H9 (cell line): ENCODE data around the gene SPSB2. TPM values are rescaled to one million over a fixed set of nuclear protein-coding genes. Genes with fewer than 3 reads are reported as not detected.
"Not testable (repeated sequence)": the region's sequence is repeated elsewhere in the genome, so short reads cannot be mapped to it uniquely, and the experiment has no call there.

ENCODE experiments used
- DNase-seq: peaks from one replicate; pipeline ENCODE4 v3.0.0-alpha.2; 2017
- H2AFZ ChIP-seq: one replicate; pipeline ENCODE4 v1.6.1; 2013; ENCODE audit warnings: mild to moderate bottlenecking, low read length, control low read depth, moderate library complexity
- H2AK5ac ChIP-seq: 2 replicates; pipeline ENCODE4 v1.6.1; 2013; ENCODE audit warnings: low read length, control low read depth, mixed read lengths; ENCODE audit not compliant: insufficient read length
- H2BK120ac ChIP-seq: one replicate; pipeline ENCODE4 v1.6.1; 2013; ENCODE audit warnings: low read depth, mild to moderate bottlenecking, low read length, control low read depth, inconsistent platforms; ENCODE audit not compliant: poor library complexity, severe bottlenecking
- H2BK12ac ChIP-seq: 2 replicates; pipeline ENCODE4 v1.6.1; 2013; ENCODE audit warnings: low read length, control low read depth, mixed read lengths, low read depth; ENCODE audit not compliant: insufficient read length
- H2BK15ac ChIP-seq: 2 replicates; pipeline ENCODE4 v1.6.1; 2013; ENCODE audit warnings: low read depth, low read length, control low read depth
- H2BK20ac ChIP-seq: one replicate; pipeline ENCODE4 v1.6.1; 2013; ENCODE audit warnings: low read depth, mild to moderate bottlenecking, low read length, control low read depth, inconsistent platforms; ENCODE audit not compliant: poor library complexity, severe bottlenecking
- H2BK5ac ChIP-seq: 2 replicates; pipeline ENCODE4 v1.6.1; 2013; ENCODE audit warnings: low read length, control low read depth, mixed read lengths; ENCODE audit not compliant: insufficient read length
- H3K14ac ChIP-seq: 2 replicates; pipeline ENCODE4 v1.6.1; 2013; ENCODE audit warnings: low read length, control low read depth; ENCODE audit not compliant: insufficient read depth
- H3K18ac ChIP-seq: 2 replicates; pipeline ENCODE4 v1.6.1; 2013; ENCODE audit warnings: low read depth, mild to moderate bottlenecking, mixed read lengths, low read length, control low read depth; ENCODE audit not compliant: insufficient read length
- H3K23ac ChIP-seq: 2 replicates; pipeline ENCODE4 v1.6.1; 2013; ENCODE audit warnings: low read length, control low read depth, mixed read lengths, low read depth; ENCODE audit not compliant: insufficient read length
- H3K23me2 ChIP-seq: 2 replicates; pipeline ENCODE4 v1.6.1; 2013; ENCODE audit warnings: low read depth, mild to moderate bottlenecking, mixed read lengths, low read length, control low read depth; ENCODE audit not compliant: insufficient read length, poor library complexity, severe bottlenecking
- H3K27ac ChIP-seq: 2 replicates; pipeline ENCODE4 v1.5.1; 2013; ENCODE audit warnings: low read length, control low read depth, mixed read lengths, low read depth; ENCODE audit not compliant: insufficient read length
- H3K27me3 ChIP-seq: 2 replicates; pipeline ENCODE4 v1.6.1; 2013; ENCODE audit warnings: low read length, control low read depth, inconsistent platforms; ENCODE audit not compliant: insufficient read depth
- H3K4ac ChIP-seq: 2 replicates; pipeline ENCODE4 v1.6.1; 2013; ENCODE audit warnings: low read depth, mild to moderate bottlenecking, control low read depth, inconsistent platforms, low read length, moderate library complexity
- H3K4me1 ChIP-seq: 2 replicates; pipeline ENCODE4 v1.6.1; 2013; ENCODE audit warnings: low read length, control low read depth, inconsistent platforms; ENCODE audit not compliant: insufficient read depth
- H3K4me2 ChIP-seq: 2 replicates; pipeline ENCODE4 v1.6.1; 2013; ENCODE audit warnings: low read length, control low read depth, mixed read lengths; ENCODE audit not compliant: insufficient read length, insufficient read depth
- H3K56ac ChIP-seq: 2 replicates; pipeline ENCODE4 v1.6.1; 2013; ENCODE audit warnings: low read depth, mild to moderate bottlenecking, mixed read lengths, low read length, control low read depth; ENCODE audit not compliant: insufficient read length
- H3K79me1 ChIP-seq: 2 replicates; pipeline ENCODE4 v1.6.1; 2013; ENCODE audit warnings: low read depth, mild to moderate bottlenecking, moderate library complexity, low read length, control low read depth, inconsistent platforms; ENCODE audit not compliant: insufficient read depth, poor library complexity, severe bottlenecking
- H3K79me2 ChIP-seq: 2 replicates; pipeline ENCODE4 v1.6.1; 2013; ENCODE audit warnings: low read length, control low read depth, inconsistent platforms; ENCODE audit not compliant: insufficient read depth
- H3K9ac ChIP-seq: 2 replicates; pipeline ENCODE4 v1.6.1; 2013; ENCODE audit warnings: low read length, control low read depth, mixed read lengths; ENCODE audit not compliant: insufficient read length; ENCODE audit errors: extremely low read depth
- H3K9me3 ChIP-seq: one replicate; pipeline ENCODE4 v1.6.1; 2013; ENCODE audit warnings: low read depth, low read length, inconsistent platforms; ENCODE audit not compliant: control insufficient read depth
- H3T11ph ChIP-seq: one replicate; pipeline ENCODE4 v1.6.1; 2013; ENCODE audit warnings: mild to moderate bottlenecking, low read length, control low read depth, inconsistent platforms
- H4K20me1 ChIP-seq: one replicate; pipeline ENCODE4 v1.6.1; 2013; ENCODE audit not compliant: control insufficient read depth, insufficient read length, insufficient read depth
- H4K5ac ChIP-seq: 2 replicates; pipeline ENCODE4 v1.6.1; 2013; ENCODE audit warnings: low read depth, mild to moderate bottlenecking, mixed read lengths, low read length, control low read depth; ENCODE audit not compliant: insufficient read length
- H4K8ac ChIP-seq: replicated peaks from 2 replicates; pipeline ENCODE4 v1.6.1; 2013; ENCODE audit warnings: low read length, control low read depth, mixed read lengths, low read depth; ENCODE audit not compliant: insufficient read length
- H4K91ac ChIP-seq: 2 replicates; pipeline ENCODE4 v1.6.1; 2013; ENCODE audit warnings: low read depth, mild to moderate bottlenecking, moderate library complexity, mixed read lengths, low read length, control low read depth; ENCODE audit not compliant: insufficient read length
- H3K27ac Mint-ChIP-seq, 3 experiments: 2 replicates in 2 of 3; 3 replicates in 1 of 3; pipeline ENCODE4 v1.8.0; 2020 to 2021; ENCODE audit warnings: mixed read lengths in 3 of 3, mild to moderate bottlenecking in 1 of 3, moderate library complexity in 1 of 3
- H3K27me3 Mint-ChIP-seq: 2 replicates; pipeline ENCODE4 v1.8.0; 2021; ENCODE audit warnings: low read depth, mild to moderate bottlenecking, moderate library complexity, mixed read lengths
- H3K36me3 Mint-ChIP-seq, 3 experiments: 2 replicates in 2 of 3; 3 replicates in 1 of 3; pipeline ENCODE4 v1.8.0; 2020 to 2021; ENCODE audit warnings: low read depth in 3 of 3, mixed read lengths in 3 of 3; ENCODE audit not compliant: insufficient read depth in 1 of 3
- H3K4me1 Mint-ChIP-seq, 2 experiments: 2 replicates each; pipeline ENCODE4 v1.8.0; 2020; ENCODE audit warnings: mixed read lengths in 2 of 2
- H3K4me3 Mint-ChIP-seq, 2 experiments: 2 replicates in 1 of 2; 3 replicates in 1 of 2; pipeline ENCODE4 v1.8.0; 2020 to 2021; ENCODE audit warnings: mild to moderate bottlenecking in 2 of 2, mixed read lengths in 2 of 2, moderate library complexity in 1 of 2
- H3K9me3 Mint-ChIP-seq, 2 experiments: 2 replicates in 1 of 2; 3 replicates in 1 of 2; pipeline ENCODE4 v1.8.0; 2020; ENCODE audit warnings: mild to moderate bottlenecking in 2 of 2, mixed read lengths in 2 of 2, moderate library complexity in 1 of 2
- WGBS: extraction: QIAGEN DNeasy Blood & Tissue Kit; methylation state at CpG from one replicate; pipeline ENCODE4 v1.1.7; 2013; ENCODE audit warnings: missing lambda C conversion rate, low lambda C conversion rate, mixed read lengths; ENCODE audit not compliant: insufficient read length; ENCODE audit errors: extremely low coverage; 5-methylcytosine and 5-hydroxymethylcytosine counted together
- total RNA-seq: library from RNA; stranded (reverse); gene quantifications from 2 replicates; pipeline ENCODE4 v1.2.1, GENCODE V29; 2021
- TF ChIP-seq, protein P1 (sequence below): fragments of 200-600 bp; sonication (generic); conservative IDR thresholded peaks from 3 replicates; pipeline ENCODE4 v1.8.0; 2021; ENCODE audit warnings: antibody characterized with exemption, mild to moderate bottlenecking

The SPSB2 gene
- total RNA-seq, 1 experiment from 2014 or later = 13.7 TPM

GRCh38 chr12:6890789-6891645, 17.9 kb upstream of the SPSB2 start:
- Histone ChIP-seq H3K23me2 (peaks cover 6% of the 10 kb centered on the region), H4K5ac (no peak overlapping the region), H3K14ac (peak overlapping the region; percentile 92), H3K18ac (peak overlapping the region; percentile 94), H2BK120ac (no peak overlapping the region), H3K23ac (no peak overlapping the region), H2BK20ac (no peak overlapping the region), H3T11ph (no peak overlapping the region), H2BK5ac (peak overlapping the region; percentile 1), H3K79me2 (no peaks in the 10 kb centered on the region), H3K56ac (no peak overlapping the region), H4K8ac (no peak overlapping the region), H2AFZ (no peak overlapping the region), H3K9ac (peak overlapping the region; percentile 77), H4K20me1 (no peaks in the 10 kb centered on the region), H2BK15ac (no peak overlapping the region), H3K4me2 (peak overlapping the region; percentile 67), H4K91ac (no peak overlapping the region), H3K9me3 (no peaks in the 10 kb centered on the region), H3K27ac (peak overlapping the region; percentile 84), H3K4ac (no peak overlapping the region; the same call in 1 of the 2 replicates), H2BK12ac (peak overlapping the region; percentile 51), H2AK5ac (no peak overlapping the region), H3K79me1 (no peaks in the 10 kb centered on the region), H3K27me3 (no peaks in the 10 kb centered on the region), H3K4me1 (peaks cover 3% of the 10 kb centered on the region; the same call in 1 of the 2 replicates)
- Mint-ChIP-seq H3K27me3 (no peaks in the 10 kb centered on the region), H3K9me3 (peaks cover 0 to 3% of the 10 kb centered on the region in 2 experiments; a peak in 2 of 5 replicates), H3K4me3 (peak overlapping the region; percentile 57 to 79), H3K27ac (peak overlapping the region; percentile 96 to 99 (median 98)), H3K4me1 (peaks cover 22 to 34% of the 10 kb centered on the region in 2 experiments), H3K36me3 (peaks cover 0 to 12% (median 12%) of the 10 kb centered on the region in 3 experiments; a peak in 5 of 7 replicates)
- no CpG with 5 or more reads among the region's 68 CpGs for WGBS
- TF ChIP-seq, protein P1, sequence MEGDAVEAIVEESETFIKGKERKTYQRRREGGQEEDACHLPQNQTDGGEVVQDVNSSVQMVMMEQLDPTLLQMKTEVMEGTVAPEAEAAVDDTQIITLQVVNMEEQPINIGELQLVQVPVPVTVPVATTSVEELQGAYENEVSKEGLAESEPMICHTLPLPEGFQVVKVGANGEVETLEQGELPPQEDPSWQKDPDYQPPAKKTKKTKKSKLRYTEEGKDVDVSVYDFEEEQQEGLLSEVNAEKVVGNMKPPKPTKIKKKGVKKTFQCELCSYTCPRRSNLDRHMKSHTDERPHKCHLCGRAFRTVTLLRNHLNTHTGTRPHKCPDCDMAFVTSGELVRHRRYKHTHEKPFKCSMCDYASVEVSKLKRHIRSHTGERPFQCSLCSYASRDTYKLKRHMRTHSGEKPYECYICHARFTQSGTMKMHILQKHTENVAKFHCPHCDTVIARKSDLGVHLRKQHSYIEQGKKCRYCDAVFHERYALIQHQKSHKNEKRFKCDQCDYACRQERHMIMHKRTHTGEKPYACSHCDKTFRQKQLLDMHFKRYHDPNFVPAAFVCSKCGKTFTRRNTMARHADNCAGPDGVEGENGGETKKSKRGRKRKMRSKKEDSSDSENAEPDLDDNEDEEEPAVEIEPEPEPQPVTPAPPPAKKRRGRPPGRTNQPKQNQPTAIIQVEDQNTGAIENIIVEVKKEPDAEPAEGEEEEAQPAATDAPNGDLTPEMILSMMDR = peak; percentile 95
- peak; percentile 99 for DNase-seq

DNA sequence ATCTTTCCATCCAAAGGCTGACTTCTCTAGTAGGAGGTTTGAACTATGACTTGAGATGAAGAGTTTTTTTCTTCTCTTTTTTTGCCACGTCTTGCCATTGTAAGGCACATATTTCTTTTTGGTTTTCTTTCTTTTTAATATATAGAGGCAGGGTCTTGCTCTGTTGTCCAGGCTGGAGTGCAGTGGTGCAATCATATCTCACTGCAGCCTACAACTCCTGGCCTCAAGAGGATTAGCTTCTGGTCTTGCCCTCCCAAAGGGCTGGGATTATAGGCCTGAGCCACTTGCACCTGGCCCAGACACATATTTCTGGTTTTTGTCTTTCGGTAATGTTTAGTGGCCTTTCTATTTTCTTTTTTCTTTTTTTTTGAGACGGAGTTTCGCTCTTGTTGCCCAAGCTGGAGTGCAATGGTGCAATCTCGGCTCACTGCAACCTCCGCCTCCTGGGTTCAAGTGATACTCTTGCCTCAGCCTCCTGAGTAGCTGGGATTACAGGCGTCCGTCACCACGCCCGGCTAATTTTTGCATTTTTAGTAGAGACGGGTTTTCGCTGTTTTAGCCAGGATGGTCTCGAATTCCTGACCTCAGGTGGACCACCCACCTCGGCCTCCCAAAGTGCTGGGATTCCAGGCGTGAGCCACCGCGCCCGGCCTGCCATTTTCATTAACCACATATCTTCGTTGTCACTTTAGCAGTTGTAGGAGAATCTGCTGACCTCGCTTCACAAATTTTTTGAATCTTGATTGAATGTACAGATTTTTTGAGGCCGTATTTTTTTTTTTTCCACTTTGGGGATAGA, 16.9 kb upstream of the SPSB2 start:
- not testable (repeated sequence) for H3K79me2 ChIP-seq, H2BK12ac ChIP-seq, H4K5ac ChIP-seq, H4K8ac ChIP-seq, H3K79me1 ChIP-seq, H2AFZ ChIP-seq, H3K9ac ChIP-seq, H3K4me1 ChIP-seq, H4K91ac ChIP-seq, H2BK20ac ChIP-seq, H3K9me3 ChIP-seq, H3K14ac ChIP-seq, H4K20me1 ChIP-seq, H3K23ac ChIP-seq, H3K56ac ChIP-seq, H3T11ph ChIP-seq, H3K23me2 ChIP-seq, DNase-seq, H2AK5ac ChIP-seq, H2BK120ac ChIP-seq, H2BK15ac ChIP-seq, H3K27me3 ChIP-seq, H3K4ac ChIP-seq, H3K9me3 Mint-ChIP-seq, H3K27me3 Mint-ChIP-seq, H3K18ac ChIP-seq, H3K4me2 ChIP-seq
- Mint-ChIP-seq H3K4me3 (peak overlapping the region; percentile 51 to 79; a peak in 4 of 5 replicates), H3K36me3 (peaks cover 0 to 15% (median 14%) of the 10 kb centered on the region in 3 experiments; a peak in 5 of 7 replicates), H3K4me1 (peaks cover 30 to 43% of the 10 kb centered on the region in 2 experiments), H3K27ac (peak overlapping the region; percentile 96 to 99 (median 98))
- Histone ChIP-seq H3K27ac (peak overlapping the region; percentile 84), H2BK5ac (peak overlapping the region; percentile 1)
- no CpG with 5 or more reads among the region's 21 CpGs for WGBS
